ENCODE measurements around the gene AGBL1.
"Not testable (repeated sequence)": the region's sequence is repeated elsewhere in the genome, so short reads cannot be mapped to it uniquely, and the experiment has no call there.

The AGBL1 gene

DNA sequence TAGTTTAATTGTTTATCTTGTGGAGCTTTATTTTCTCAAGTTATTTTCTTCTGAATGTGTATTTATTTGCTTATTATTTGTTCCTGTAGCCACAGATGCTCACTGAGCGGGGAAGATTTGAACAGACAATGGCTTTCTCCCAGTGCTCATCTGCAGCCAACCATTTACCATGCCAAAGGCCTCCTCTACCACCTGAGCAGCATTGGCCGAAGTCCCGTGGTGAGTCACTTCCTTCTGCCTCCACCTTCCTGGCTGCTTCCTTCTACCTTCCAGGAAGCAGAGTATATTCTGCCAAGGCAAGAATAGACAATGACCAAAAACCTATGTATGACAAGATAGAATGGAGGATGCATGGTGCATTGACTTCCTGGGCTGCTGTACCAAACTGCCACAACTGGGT, 443.1 kb downstream of the AGBL1 start:
- DNase-seq: no peak
- Mint-ChIP-seq H3K27ac (no peak overlapping the region), H3K27me3 (no peaks in the 10 kb centered on the region), H3K4me3 (no peak overlapping the region), H3K9me3 (peaks cover 2% of the 10 kb centered on the region), H3K36me3 (no peaks in the 10 kb centered on the region), H3K4me1 (no peaks in the 10 kb centered on the region)
- CTCF ChIA-PET: no interaction called here

DNA sequence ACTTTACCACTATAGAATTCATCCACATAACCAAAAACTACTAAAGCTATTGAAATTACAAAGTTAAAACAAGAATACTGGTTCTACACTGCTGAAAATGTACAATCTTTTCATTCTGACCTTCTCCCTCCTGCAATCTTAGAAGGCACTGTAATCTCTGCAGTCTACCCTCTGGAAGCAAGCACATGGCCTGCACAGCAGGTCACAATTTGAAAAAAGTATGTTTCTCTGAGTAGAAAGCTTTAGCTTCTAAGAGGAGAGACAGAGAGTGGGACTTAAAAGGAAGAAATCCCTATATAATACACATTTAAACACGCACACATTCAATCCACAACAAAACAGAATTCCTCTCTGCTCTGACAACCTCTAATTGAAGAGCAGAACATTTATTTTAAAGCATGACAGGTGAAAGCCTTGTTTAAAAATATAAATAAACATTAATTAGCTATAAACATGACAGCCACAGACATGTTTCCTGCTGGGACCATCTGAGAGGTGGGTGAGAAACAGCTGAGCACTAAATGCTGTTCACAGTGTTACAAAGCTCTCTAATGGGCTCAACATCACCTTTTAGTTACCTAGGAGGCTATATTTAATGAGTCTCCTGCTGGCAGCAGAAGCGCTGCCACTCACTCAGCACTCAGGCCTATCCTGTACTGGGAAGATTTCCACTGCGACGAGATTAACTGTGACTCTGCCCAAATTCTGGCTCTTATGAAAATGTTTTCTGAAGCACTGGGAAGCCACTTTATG, 447.4 kb downstream of the AGBL1 start:
- Mint-ChIP-seq H3K4me1 (no peaks in the 10 kb centered on the region), H3K9me3 (peaks cover 3% of the 10 kb centered on the region), H3K27me3 (no peaks in the 10 kb centered on the region), H3K4me3 (no peak overlapping the region), H3K36me3 (no peaks in the 10 kb centered on the region), H3K27ac (no peak overlapping the region)
- CTCF ChIA-PET: no interaction called here
- no peak for DNase-seq

DNA sequence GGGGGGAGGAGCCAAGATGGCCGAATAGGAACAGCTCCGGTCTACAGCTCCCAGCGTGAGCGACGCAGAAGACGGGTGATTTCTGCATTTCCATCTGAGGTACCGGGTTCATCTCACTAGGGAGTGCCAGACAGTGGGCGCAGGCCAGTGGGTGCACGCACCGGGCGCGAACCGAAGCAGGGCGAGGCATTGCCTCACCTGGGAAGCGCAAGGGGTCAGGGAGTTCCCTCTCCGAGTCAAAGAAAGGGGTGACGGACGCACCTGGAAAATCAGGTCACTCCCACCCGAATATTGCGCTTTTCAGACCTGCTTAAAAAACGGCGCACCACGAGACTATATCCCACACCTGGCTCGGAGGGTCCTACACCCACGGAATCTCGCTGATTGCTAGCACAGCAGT, 448.4 kb downstream of the AGBL1 start:
- H3K36me3 Mint-ChIP-seq, CTCF ChIA-PET, H3K27ac Mint-ChIP-seq, H3K4me3 Mint-ChIP-seq, H3K4me1 Mint-ChIP-seq, H3K9me3 Mint-ChIP-seq, DNase-seq, H3K27me3 Mint-ChIP-seq: not testable (repeated sequence)

DNA sequence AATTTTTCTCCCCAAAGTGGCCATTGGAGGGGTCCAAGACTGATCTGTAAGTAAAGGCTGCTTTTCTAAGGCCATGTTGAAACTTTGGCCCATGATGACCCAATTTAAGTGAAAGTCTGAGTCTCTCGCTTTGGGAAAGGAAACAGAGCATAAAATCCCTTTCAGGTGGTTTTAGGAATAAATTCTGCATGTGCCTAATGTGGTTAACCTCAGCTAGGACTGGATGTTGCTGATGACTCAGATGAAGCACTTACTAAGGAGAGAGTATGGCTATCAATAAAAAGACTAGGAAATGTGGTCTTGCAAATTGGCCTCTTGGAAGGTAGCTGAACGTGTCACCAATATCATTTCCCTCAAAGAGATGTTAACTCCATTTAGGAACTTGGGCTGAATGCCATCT, 458.5 kb downstream of the AGBL1 start:
- H3K4me3 Mint-ChIP-seq: no peak overlapping the region
- no peaks in the 10 kb centered on the region for H3K4me1 Mint-ChIP-seq
- CTCF ChIA-PET: no interaction called here
- H3K9me3 Mint-ChIP-seq: no peaks in the 10 kb centered on the region
- no peak for DNase-seq
- H3K27me3 Mint-ChIP-seq: no peaks in the 10 kb centered on the region
- H3K27ac Mint-ChIP-seq: no peak overlapping the region
- H3K36me3 Mint-ChIP-seq: no peaks in the 10 kb centered on the region

DNA sequence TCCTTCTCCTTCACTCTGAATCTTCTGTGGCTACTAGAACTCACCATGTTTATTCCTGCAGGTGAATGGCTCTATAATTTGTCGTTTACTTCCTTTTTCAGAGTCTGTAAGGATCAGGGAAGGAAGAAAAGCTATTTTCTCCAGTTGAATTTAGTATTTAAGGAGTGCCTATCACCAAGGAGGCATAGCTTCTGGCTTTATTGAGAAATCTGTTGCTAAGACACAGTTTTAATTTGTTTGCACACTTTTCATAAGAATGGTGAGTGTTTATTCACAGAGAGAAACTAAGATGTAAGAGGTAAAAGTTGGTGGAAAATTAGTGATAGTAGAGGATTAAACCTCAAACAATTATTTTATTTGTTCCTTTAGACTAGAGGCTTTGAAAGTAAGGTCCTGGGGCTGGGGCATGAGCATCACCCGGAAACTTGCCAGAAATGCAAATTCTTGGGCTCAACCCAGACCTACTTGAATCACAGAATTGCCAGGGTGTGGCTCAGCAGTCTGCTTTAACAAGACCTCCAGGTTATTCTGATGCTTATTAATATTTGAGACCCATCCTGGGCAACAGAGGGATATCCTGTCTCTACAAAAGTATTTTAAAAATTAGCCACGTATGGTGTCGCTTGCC, 461.3 kb downstream of the AGBL1 start:
- no peaks in the 10 kb centered on the region for H3K4me1 Mint-ChIP-seq
- no peak overlapping the region for H3K27ac Mint-ChIP-seq
- no peaks in the 10 kb centered on the region for H3K36me3 Mint-ChIP-seq
- no peaks in the 10 kb centered on the region for H3K27me3 Mint-ChIP-seq
- DNase-seq: no peak
- no peak overlapping the region for H3K4me3 Mint-ChIP-seq
- CTCF ChIA-PET: no interaction called here
- peaks cover 2% of the 10 kb centered on the region for H3K9me3 Mint-ChIP-seq

DNA sequence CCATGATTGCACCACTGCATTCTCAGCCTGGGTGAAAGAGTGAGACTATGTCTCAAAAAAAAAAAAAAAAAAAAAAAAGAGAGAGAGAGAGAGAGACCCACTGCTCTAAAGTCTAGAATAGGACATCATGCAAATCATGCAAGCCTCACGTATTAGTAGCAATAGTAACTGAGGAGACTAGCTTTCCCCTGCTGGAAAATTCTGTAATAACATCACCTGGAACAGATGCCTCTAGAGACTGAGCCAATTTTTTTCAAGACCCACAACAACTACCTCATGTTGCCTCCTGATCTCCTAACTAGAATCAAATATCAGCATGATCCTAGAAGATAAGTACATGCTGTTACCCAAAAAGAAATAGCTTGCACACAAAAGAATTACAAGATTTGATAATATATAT, 461.9 kb downstream of the AGBL1 start:
- peaks cover 2% of the 10 kb centered on the region for H3K9me3 Mint-ChIP-seq
- no peaks in the 10 kb centered on the region for H3K4me1 Mint-ChIP-seq
- no peak for DNase-seq
- CTCF ChIA-PET: no interaction called here
- no peak overlapping the region for H3K4me3 Mint-ChIP-seq
- H3K36me3 Mint-ChIP-seq: no peaks in the 10 kb centered on the region
- no peaks in the 10 kb centered on the region for H3K27me3 Mint-ChIP-seq
- H3K27ac Mint-ChIP-seq: no peak overlapping the region

DNA sequence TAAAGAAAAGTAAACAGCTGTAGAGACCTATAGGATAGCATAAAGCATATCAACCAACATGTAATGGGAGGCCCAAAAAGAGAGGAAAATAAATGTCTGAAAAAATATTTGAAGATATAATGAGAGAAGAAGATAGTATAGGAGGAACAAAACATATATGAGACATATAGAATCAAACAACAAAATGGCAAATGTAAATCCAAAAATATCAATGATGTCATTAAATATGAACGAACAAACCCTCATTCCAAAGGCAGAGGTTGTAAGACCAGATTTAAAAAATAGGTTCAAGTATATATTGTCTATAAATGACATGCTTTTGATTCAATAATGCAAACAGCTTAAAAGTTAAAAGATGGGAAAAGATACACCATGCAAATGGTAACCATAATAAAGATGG, 470.4 kb downstream of the AGBL1 start:
- no peaks in the 10 kb centered on the region for H3K36me3 Mint-ChIP-seq
- CTCF ChIA-PET: no interaction called here
- no peak for DNase-seq
- H3K27me3 Mint-ChIP-seq: no peaks in the 10 kb centered on the region
- no peaks in the 10 kb centered on the region for H3K4me1 Mint-ChIP-seq
- H3K4me3 Mint-ChIP-seq: no peak overlapping the region
- no peaks in the 10 kb centered on the region for H3K9me3 Mint-ChIP-seq
- no peak overlapping the region for H3K27ac Mint-ChIP-seq

DNA sequence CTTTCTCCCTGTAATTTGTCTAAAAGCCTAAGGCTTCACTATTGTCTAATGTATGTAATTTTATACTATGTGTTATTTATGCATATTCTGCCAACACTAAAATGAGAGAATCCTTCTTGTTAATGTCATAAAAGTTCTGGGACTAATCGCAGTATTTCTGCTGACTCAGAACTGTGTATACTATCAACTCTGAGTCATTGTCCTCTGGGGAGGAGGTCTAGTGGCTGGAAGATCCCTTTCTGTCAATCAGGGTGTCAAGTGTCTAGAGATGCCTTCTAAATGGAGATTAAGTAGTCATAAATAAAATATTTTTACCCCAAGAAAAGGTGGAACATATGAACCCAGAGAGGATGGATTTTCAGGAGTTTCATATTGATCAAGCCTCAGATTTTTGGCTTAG, 473.4 kb downstream of the AGBL1 start:
- Mint-ChIP-seq H3K9me3 (no peaks in the 10 kb centered on the region), H3K27ac (no peak overlapping the region), H3K36me3 (no peaks in the 10 kb centered on the region), H3K27me3 (no peaks in the 10 kb centered on the region), H3K4me3 (no peak overlapping the region), H3K4me1 (no peaks in the 10 kb centered on the region)
- CTCF ChIA-PET: no interaction called here
- no peak for DNase-seq

DNA sequence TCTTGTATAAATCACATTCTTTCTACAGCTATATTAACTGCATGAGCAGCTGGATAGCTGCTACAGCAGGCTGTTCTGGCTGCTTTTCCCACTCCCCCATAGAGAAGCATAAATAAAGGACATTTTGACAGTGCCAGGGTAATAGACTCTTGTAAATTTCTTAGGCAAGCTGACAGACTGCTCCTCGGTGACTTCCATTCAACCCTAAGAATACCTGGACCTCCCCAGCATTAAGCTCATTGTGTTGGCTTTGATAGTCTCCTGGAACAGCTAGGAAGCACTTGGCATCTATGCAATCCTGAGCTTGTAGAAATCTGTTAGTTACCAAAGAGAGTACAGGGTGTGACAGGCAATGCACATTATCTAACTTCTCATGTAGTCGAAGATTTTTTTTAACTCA, 475.4 kb downstream of the AGBL1 start:
- Mint-ChIP-seq H3K4me1 (no peaks in the 10 kb centered on the region), H3K9me3 (no peaks in the 10 kb centered on the region), H3K27me3 (no peaks in the 10 kb centered on the region), H3K36me3 (no peaks in the 10 kb centered on the region), H3K27ac (no peak overlapping the region), H3K4me3 (no peak overlapping the region)
- CTCF ChIA-PET: no interaction called here
- no peak for DNase-seq

DNA sequence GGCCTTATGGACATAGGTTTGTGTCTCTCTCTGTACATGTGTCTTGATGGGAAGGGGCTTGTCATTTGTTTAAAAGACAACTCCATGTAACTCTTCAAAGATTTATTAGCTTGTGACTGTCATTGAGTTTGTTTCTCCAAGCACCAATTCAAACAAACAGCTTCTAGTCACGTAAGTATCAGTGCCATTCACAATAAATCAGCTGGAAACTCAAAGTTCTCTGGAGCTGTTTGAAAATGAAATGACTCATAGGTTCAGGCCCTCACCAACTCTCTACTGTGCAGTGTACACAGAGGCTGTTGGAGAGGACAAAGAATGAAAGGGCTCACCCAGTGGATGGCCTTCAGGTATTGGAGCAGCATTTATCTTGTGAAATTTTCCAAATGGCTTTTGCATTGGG, 476.3 kb downstream of the AGBL1 start:
- Mint-ChIP-seq H3K9me3 (peaks cover 8% of the 10 kb centered on the region), H3K4me3 (no peak overlapping the region), H3K27ac (no peak overlapping the region), H3K27me3 (no peaks in the 10 kb centered on the region), H3K4me1 (no peaks in the 10 kb centered on the region), H3K36me3 (no peaks in the 10 kb centered on the region)
- CTCF ChIA-PET: no interaction called here
- DNase-seq: no peak

DNA sequence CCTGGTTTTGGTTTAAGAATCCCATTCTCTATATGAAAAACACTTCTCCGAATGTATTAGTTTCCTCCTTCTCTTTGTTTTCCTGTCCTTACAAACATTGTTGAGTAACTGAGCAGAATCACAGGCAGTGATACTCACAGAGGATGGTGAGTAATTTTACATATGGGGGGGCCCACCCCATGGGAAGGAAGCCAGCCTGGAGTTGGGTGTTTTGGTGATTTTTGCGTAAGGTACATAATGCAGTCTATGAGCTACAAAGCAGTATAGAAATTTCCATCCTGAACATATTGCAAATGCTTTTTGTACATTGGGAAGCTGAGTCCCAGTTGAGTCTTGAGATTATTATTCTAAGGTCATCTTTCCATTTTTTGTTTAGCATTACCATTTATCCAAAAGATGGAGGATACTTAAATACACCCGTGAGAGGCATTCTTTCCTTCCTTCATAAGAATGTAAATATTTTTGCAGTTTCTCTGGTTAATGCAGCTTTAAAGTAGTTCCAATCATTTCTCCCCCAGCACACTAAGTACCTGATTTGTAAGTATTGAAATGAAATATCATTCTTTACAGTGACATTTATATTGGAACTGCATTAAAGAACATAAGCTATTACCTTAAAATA, 476.8 kb downstream of the AGBL1 start:
- no peaks in the 10 kb centered on the region for H3K36me3 Mint-ChIP-seq
- peaks cover 10% of the 10 kb centered on the region for H3K9me3 Mint-ChIP-seq

DNA sequence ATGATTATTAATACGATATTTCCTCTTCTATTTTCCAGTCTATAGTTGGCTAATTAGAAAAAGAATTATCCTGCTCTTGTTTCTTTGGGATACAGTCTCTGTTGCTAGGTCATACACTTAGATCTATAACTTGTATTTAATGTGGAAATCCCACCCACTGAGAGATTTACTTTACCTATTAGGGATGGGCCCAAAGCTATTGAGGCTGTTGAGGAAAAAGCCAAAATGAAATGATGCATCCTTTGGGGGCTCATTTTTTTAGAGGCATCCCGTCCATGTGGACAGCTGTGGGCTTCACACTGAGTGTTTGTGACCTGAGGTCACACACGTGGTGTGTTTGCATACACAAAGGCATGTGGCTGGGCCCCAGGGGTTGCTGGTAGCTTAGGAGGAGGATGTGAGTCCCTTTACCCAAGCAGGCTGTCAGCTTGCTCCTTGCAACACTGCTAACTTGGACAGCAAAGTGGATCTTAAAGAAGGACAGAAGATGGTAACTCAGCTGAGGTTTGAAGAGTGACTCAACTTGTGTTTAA, 477.4 kb downstream of the AGBL1 start:
- CTCF ChIA-PET: no interaction called here
- Mint-ChIP-seq H3K27ac (no peak overlapping the region), H3K27me3 (no peaks in the 10 kb centered on the region), H3K4me1 (no peaks in the 10 kb centered on the region), H3K36me3 (no peaks in the 10 kb centered on the region), H3K4me3 (no peak overlapping the region), H3K9me3 (peaks cover 11% of the 10 kb centered on the region)
- DNase-seq: no peak

More for the DNA sequence above, 476.8 kb downstream of the AGBL1 start:
- Mint-ChIP-seq H3K4me1 (no peaks in the 10 kb centered on the region), H3K27me3 (no peaks in the 10 kb centered on the region), H3K4me3 (no peak overlapping the region), H3K27ac (no peak overlapping the region)
- CTCF ChIA-PET: no interaction called here
- DNase-seq: no peak

DNA sequence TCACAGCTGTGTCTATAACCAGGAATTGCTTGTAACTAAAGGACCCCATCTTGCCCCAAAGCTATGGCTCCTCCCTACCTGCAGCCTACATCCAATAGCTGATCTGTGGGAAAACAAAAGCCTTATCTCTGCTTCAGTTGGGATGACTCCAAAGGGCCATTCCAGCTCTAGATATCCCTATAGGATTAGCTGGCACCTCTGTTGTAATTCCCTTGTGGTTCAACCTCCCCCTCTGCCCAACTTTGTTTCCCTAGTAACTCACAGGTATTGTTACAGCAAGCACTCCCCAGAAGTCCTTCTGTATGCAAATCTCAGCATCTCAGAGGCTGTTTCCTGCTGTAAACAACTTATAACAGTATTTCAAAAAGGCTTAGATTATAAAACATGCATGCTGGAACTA, 478.6 kb downstream of the AGBL1 start:
- Mint-ChIP-seq H3K36me3 (no peaks in the 10 kb centered on the region), H3K4me3 (no peak overlapping the region), H3K4me1 (no peaks in the 10 kb centered on the region), H3K9me3 (peaks cover 11% of the 10 kb centered on the region), H3K27ac (no peak overlapping the region), H3K27me3 (no peaks in the 10 kb centered on the region)
- CTCF ChIA-PET: no interaction called here
- no peak for DNase-seq

DNA sequence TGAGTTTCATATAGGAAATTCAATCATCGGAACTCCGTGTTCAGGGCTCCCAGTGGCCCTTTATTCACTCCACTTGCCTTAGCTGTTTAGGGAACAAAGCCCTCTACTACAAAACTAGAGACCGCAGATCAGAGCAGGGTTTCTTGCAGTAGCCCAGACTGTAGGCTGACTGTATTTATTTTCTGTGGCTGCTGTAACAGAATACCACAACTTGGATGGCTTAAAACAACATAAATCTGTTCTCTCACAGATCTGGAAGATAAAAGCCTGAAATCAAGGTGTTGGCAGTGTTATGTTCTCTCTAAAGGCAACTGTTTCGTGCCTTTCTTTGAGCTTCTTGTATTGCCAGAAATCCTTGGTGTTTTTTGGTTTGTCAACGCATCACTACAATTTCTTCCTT, 479.0 kb downstream of the AGBL1 start:
- Mint-ChIP-seq H3K27ac (no peak overlapping the region), H3K36me3 (no peaks in the 10 kb centered on the region), H3K27me3 (no peaks in the 10 kb centered on the region), H3K4me1 (no peaks in the 10 kb centered on the region), H3K9me3 (peaks cover 14% of the 10 kb centered on the region), H3K4me3 (no peak overlapping the region)
- CTCF ChIA-PET: no interaction called here
- DNase-seq: no peak

DNA sequence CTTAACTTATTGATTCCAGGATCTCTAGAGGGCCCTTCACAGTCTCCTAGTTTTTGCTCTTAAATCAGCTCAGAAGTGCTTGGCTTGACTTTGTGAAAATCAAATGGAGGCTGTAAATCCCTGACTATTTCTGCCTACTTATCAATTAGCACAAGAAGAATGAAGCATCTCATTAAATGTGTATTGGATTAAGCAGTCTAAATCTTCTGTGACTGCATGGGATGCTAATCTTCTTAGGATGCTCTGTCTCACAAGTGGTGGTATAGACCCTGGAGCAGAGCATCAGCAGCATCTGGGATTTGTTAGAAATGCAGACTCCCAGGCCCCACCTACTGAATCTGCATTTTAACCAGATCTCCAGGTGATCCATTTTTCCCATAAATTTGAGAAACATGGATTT, 488.7 kb downstream of the AGBL1 start:
- H3K27me3 Mint-ChIP-seq: no peaks in the 10 kb centered on the region
- DNase-seq: no peak
- H3K27ac Mint-ChIP-seq: no peak overlapping the region
- no peaks in the 10 kb centered on the region for H3K36me3 Mint-ChIP-seq
- no peak overlapping the region for H3K4me3 Mint-ChIP-seq
- peaks cover 10% of the 10 kb centered on the region for H3K9me3 Mint-ChIP-seq
- CTCF ChIA-PET: no interaction called here
- peaks cover 3% of the 10 kb centered on the region for H3K4me1 Mint-ChIP-seq
